B cell (primary cell): ENCODE data around the gene KANSL1L. TPM values are rescaled to one million over a fixed set of nuclear protein-coding genes. Genes with fewer than 3 reads are reported as not detected.
"Not testable (repeated sequence)": the region's sequence is repeated elsewhere in the genome, so short reads cannot be mapped to it uniquely, and the experiment has no call there.

Experiments
- ATAC-seq: fragments of 200-7000 bp; cut with Tn5 transposase; one replicate; pipeline ENCODE4 v1.10.0; 2021; ENCODE audit warnings: low read depth, mild to moderate bottlenecking, moderate number of reproducible peaks, moderate library complexity
- CTCF ChIA-PET: fragments of 350-600 bp; sonication (Branson Sonifier 250); formaldehyde crosslinking; loops from one replicate; lab custom pipeline; 2021; ENCODE audit warnings: antibody characterized with exemption, inconsistent platforms; lab: Charles Lee
- POLR2A ChIA-PET: fragments of 350-600 bp; sonication (Branson Sonifier 250); formaldehyde crosslinking; loops from one replicate; lab custom pipeline; 2021; ENCODE audit warnings: antibody characterized with exemption; lab: Charles Lee
- DNase-seq: peaks from one replicate; pipeline ENCODE4 v3.0.0; 2013
- H2AFZ ChIP-seq: 2 replicates; pipeline ENCODE4 v1.6.1; 2012; ENCODE audit warnings: mild to moderate bottlenecking, low read depth, low read length; ENCODE audit not compliant: insufficient read depth, poor library complexity, severe bottlenecking
- H3K27ac ChIP-seq, 2 donors: 1 replicate in 1 of 2; 2 replicates in 1 of 2; pipeline ENCODE4 v1.5.1; 2012 to 2013; ENCODE audit warnings: low read length in 2 of 2, mild to moderate bottlenecking in 2 of 2, moderate library complexity in 1 of 2
- H3K27me3 ChIP-seq, 4 experiments: fragments of 200-600 bp in 1 of 4; sonication (generic) in 1 of 4; replicated peaks in 1 of 4; 1 replicate in 2 of 4; 2 replicates in 2 of 4; pipeline versions ENCODE4 v1.6.1 to v1.7.0; 2013 to 2016; ENCODE audit warnings: low read length in 3 of 4, mild to moderate bottlenecking in 2 of 4, mixed read lengths in 1 of 4, moderate library complexity in 1 of 4; ENCODE audit not compliant: insufficient read depth in 4 of 4, control insufficient read depth in 3 of 4; ENCODE audit errors: control extremely low read depth in 1 of 4
- H3K36me3 ChIP-seq, 2 experiments: replicated peaks in 1 of 2; 1 replicate in 1 of 2; 2 replicates in 1 of 2; pipeline versions ENCODE4 v1.6.1 to v1.7.1; 2013; ENCODE audit warnings: low read length in 1 of 2; ENCODE audit not compliant: insufficient read depth in 2 of 2, control insufficient read depth in 1 of 2; ENCODE audit errors: control extremely low read depth in 1 of 2, extremely low read depth in 1 of 2
- H3K4me1 ChIP-seq, 2 donors: fragments of 200-600 bp in 1 of 2; sonication (generic) in 1 of 2; 1 replicate in 1 of 2; 2 replicates in 1 of 2; pipeline versions ENCODE4 v1.5.1 to v1.6.1; 2013 to 2017; ENCODE audit warnings: low read length in 2 of 2; ENCODE audit not compliant: control insufficient read depth in 2 of 2, insufficient read depth in 2 of 2
- H3K4me2 ChIP-seq: replicated peaks from 2 replicates; pipeline ENCODE3; 2012; ENCODE audit warnings: mild to moderate bottlenecking, low read depth, low read length; ENCODE audit not compliant: poor library complexity, severe bottlenecking
- H3K4me3 ChIP-seq, 5 experiments: fragments of 200-600 bp in 1 of 5; sonication (generic) in 1 of 5; 1 replicate in 3 of 5; 2 replicates in 2 of 5; pipeline versions ENCODE4 v1.5.1 to v1.7.0; 2011 to 2016; ENCODE audit warnings: low read length in 4 of 5, mild to moderate bottlenecking in 4 of 5, low read depth in 2 of 5, control low read depth in 1 of 5, moderate library complexity in 1 of 5; ENCODE audit not compliant: insufficient read depth in 1 of 5; ENCODE audit errors: control extremely low read depth in 1 of 5, extremely low read depth in 1 of 5
- H3K79me2 ChIP-seq: fragments of 200-600 bp; sonication (generic); one replicate; pipeline ENCODE4 v1.6.0; 2016; ENCODE audit warnings: low read length; ENCODE audit not compliant: control insufficient read depth, insufficient read depth
- H3K9ac ChIP-seq: fragments of 200-600 bp; sonication (generic); 2 replicates; pipeline ENCODE4 v1.6.1; 2017; ENCODE audit warnings: mild to moderate bottlenecking, low read length, moderate library complexity
- H3K9me3 ChIP-seq, 3 donors: one replicate each; pipeline versions ENCODE4 v1.6.1 to v1.7.1; 2013; ENCODE audit warnings: low read length in 2 of 3; ENCODE audit not compliant: control insufficient read depth in 2 of 3, insufficient read depth in 1 of 3; ENCODE audit errors: control extremely low read depth in 1 of 3
- H4K20me1 ChIP-seq: 2 replicates; pipeline ENCODE4 v1.6.0; 2012; ENCODE audit warnings: mild to moderate bottlenecking, low read length; ENCODE audit not compliant: insufficient read depth, control insufficient read depth, poor library complexity, severe bottlenecking
- H3K27ac Mint-ChIP-seq: one replicate; pipeline ENCODE4 v1.8.0; 2021; ENCODE audit warnings: mixed read lengths
- H3K27me3 Mint-ChIP-seq: one replicate; pipeline ENCODE4 v1.8.0; 2021; ENCODE audit warnings: mixed read lengths
- H3K4me1 Mint-ChIP-seq: one replicate; pipeline ENCODE4 v1.8.0; 2021; ENCODE audit warnings: mixed read lengths
- H3K4me3 Mint-ChIP-seq: one replicate; pipeline ENCODE4 v1.8.0; 2021; ENCODE audit warnings: mixed read lengths
- H3K9me3 Mint-ChIP-seq: one replicate; pipeline ENCODE4 v1.8.0; 2022; ENCODE audit warnings: mixed read lengths; ENCODE audit not compliant: insufficient read depth
- WGBS: methylation state at CpG from one replicate; pipeline ENCODE4 v1.1.5; 2013; ENCODE audit warnings: missing lambda C conversion rate; ENCODE audit not compliant: insufficient coverage; 5-methylcytosine and 5-hydroxymethylcytosine counted together
- intact Hi-C: fragments of 100-400 bp; cut with micrococcal nuclease; formaldehyde crosslinking; loops from one replicate; pipeline ENCODE4 v1.10.0; 2022
- polyA plus RNA-seq: library from polyadenylated mRNA; depleted of rRNA; stranded (reverse); fragments of >200 nt; gene quantifications from 2 replicates; pipeline ENCODE4 v1.2.3, GENCODE V29; 2012
- total RNA-seq, 2 donors: library from RNA; stranded (reverse); fragments of 120-200 nt in 1 of 2; gene quantifications; 1 replicate in 1 of 2; 2 replicates in 1 of 2; pipeline versions ENCODE4 v1.2.3 to v1.2.4, GENCODE V29; 2013 to 2022

Gene KANSL1L
- total and polyA plus RNA-seq, 2 donors (not counting 1 experiment from before 2014, with no cell fraction given) = 7.3 to 21.1 TPM

DNA sequence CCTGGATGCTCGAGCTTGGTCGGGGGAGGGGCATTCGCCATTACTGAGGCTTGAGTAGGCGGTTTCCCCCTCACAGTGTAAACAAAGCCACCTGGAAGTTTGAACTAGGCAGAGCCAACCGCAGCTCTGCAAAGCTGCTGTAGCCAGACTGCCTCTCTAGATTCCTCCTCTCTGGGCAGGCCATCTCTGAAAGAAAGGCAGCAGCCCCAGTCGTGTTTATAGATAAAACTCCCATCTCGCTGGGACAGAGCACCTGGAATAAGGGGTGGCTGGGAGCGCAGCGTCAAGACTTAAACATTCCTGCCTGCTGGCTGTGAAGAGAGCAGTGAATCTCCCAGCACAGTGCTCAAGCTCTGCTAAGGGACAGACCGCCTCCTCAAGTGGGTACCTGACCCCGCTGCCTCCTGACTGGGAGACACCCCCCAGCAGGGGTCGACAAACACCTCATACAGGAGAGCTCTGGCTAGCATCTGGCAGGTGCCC, 10.4 kb upstream of the KANSL1L start:
- POLR2A ChIA-PET = interaction anchor here (0.7 kb wide), 1 partner anchor 13 kb away, joined by 3 read pairs; no protein-coding TSS in a partner anchor
- H2AFZ ChIP-seq, H3K4me3 ChIP-seq, H3K4me2 ChIP-seq, H3K27me3 ChIP-seq, H3K9me3 ChIP-seq, H3K9ac ChIP-seq, H3K27ac Mint-ChIP-seq, H3K79me2 ChIP-seq, ATAC-seq, H3K4me1 Mint-ChIP-seq, H3K4me3 Mint-ChIP-seq, H4K20me1 ChIP-seq, H3K27ac ChIP-seq, H3K4me1 ChIP-seq, DNase-seq, intact Hi-C loops, H3K36me3 ChIP-seq, CTCF ChIA-PET: not testable (repeated sequence)
- Mint-ChIP-seq H3K27me3 (peaks cover 18% of the 10 kb centered on the region), H3K9me3 (peaks cover 11% of the 10 kb centered on the region)
- 91% methylated on average over 7 of the region's 12 CpGs for WGBS

DNA sequence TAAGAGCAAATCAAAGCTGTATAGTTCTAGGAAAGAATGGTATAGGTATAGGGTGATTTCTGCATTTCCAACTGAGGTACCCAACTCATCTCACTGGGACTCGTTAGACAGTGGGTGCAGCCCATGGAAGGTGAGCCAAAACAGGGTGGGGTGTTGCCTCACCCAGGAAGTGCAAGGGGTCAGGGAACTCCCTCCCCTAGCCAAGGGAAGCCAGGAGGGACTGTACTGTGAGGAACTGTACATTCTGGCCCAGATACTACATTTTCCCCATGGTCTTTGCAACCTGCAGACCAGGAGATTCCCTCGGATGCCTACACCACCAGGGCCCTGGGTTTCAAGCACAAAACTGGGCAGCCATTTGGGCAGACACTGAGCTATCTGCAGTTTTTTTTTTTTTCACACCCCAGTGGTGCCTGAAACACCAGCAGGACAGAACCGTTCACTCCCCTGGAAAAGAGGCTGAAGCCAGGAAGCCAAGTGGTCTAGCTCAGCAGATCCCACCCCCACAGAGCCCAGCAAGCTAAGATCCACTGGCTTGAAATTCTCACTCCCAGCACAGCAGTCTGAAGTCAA, 9.9 kb upstream of the KANSL1L start:
- H3K4me3 ChIP-seq, H3K9ac ChIP-seq, ATAC-seq, H3K9me3 ChIP-seq, H3K4me2 ChIP-seq, H3K27ac Mint-ChIP-seq, DNase-seq, H3K79me2 ChIP-seq, H3K27me3 ChIP-seq, H2AFZ ChIP-seq, H3K4me1 ChIP-seq, H3K27ac ChIP-seq, H4K20me1 ChIP-seq, intact Hi-C loops, H3K4me3 Mint-ChIP-seq, CTCF ChIA-PET, H3K4me1 Mint-ChIP-seq, H3K36me3 ChIP-seq: not testable (repeated sequence)
- WGBS = 100% methylated on average over 1 of the region's 3 CpGs
- H3K27me3 Mint-ChIP-seq = peaks cover 16% of the 10 kb centered on the region
- H3K9me3 Mint-ChIP-seq = peaks cover 11% of the 10 kb centered on the region
- POLR2A ChIA-PET = interaction anchor here (0.7 kb wide), 1 partner anchor 13 kb away, joined by 3 read pairs; no protein-coding TSS in a partner anchor
